AG04450 (cell line): ENCODE results near the gene MORN4. TPM values are rescaled to one million over a fixed set of nuclear protein-coding genes. Genes with fewer than 3 reads are reported as not detected.

Source experiments
- CTCF ChIA-PET: fragments of 300-600, 350-600 bp; formaldehyde crosslinking; extraction: SDS; loops from one replicate; lab custom pipeline; 2022; ENCODE audit warnings: antibody characterized with exemption, inconsistent platforms; lab: Charles Lee
- POLR2A ChIA-PET: fragments of 350-600 bp; formaldehyde crosslinking; extraction: SDS; loops from one replicate; lab custom pipeline; 2021; ENCODE audit warnings: antibody characterized with exemption, inconsistent platforms; lab: Yijun Ruan, JAX
- DNase-seq: peaks from one replicate; pipeline ENCODE4 v3.0.0-alpha.2; 2011; ENCODE audit warnings: low read depth, low spot score
- H3K27ac ChIP-seq: one replicate; pipeline ENCODE4 v1.5.1; 2012; ENCODE audit warnings: low read depth, low read length, control low read depth
- H3K27me3 ChIP-seq: one replicate; pipeline ENCODE4 v1.6.0; 2012; ENCODE audit warnings: low read length; ENCODE audit not compliant: control insufficient read depth, insufficient read depth
- H3K4me3 ChIP-seq: 2 replicates; pipeline ENCODE4 v1.5.1; 2011; ENCODE audit warnings: mild to moderate bottlenecking, low read depth, low read length, control low read depth
- H3K9me3 ChIP-seq: 2 replicates; pipeline ENCODE4 v1.5.1; 2012; ENCODE audit warnings: low read length; ENCODE audit not compliant: control insufficient read depth, insufficient read depth
- CTCF ChIP-seq: IDR thresholded peaks from 2 replicates; pipeline ENCODE4 v1.5.1; 2011; ENCODE audit warnings: low read depth, low read length, control low read depth, inconsistent platforms
- polyA minus RNA-seq: library from RNA; depleted of rRNA, polyadenylated mRNA; stranded (reverse); fragments of >200 nt; gene quantifications from 2 replicates; pipeline ENCODE4 v1.2.3, GENCODE V29; 2011; rRNA and poly(A)+ RNA removed
- polyA plus RNA-seq: library from polyadenylated mRNA; depleted of rRNA; stranded (reverse); fragments of >200 nt; gene quantifications from 2 replicates; pipeline ENCODE4 v1.2.3, GENCODE V29; 2011; rRNA removed

MORN4 gene
- 14.4 and 16.0 TPM in 2 replicates for polyA plus RNA-seq
- 4.6 and 5.0 TPM in 2 replicates for polyA minus RNA-seq

- TF ChIP-seq CTCF = no peak
- Histone ChIP-seq H3K9me3 (peaks cover 3% of the 10 kb centered on the region; the same call in 1 of the 2 replicates), H3K27me3 (no peaks in the 10 kb centered on the region), H3K4me3 (peak within 1 kb of the TSS; percentile 91), H3K27ac (peak within 1 kb of the TSS; percentile 3)
- POLR2A ChIA-PET = no interaction called here
- CTCF ChIA-PET = no interaction called here
- peak; percentile 69 for DNase-seq
Observed at GRCh38 chr10:97632949-97633884, at the start of gene MORN4. Gene MORN4, minus strand, starts transcription at chr10:97633500. Its CDS starts 13,847 bp downstream, at chr10:97619653.

DNA sequence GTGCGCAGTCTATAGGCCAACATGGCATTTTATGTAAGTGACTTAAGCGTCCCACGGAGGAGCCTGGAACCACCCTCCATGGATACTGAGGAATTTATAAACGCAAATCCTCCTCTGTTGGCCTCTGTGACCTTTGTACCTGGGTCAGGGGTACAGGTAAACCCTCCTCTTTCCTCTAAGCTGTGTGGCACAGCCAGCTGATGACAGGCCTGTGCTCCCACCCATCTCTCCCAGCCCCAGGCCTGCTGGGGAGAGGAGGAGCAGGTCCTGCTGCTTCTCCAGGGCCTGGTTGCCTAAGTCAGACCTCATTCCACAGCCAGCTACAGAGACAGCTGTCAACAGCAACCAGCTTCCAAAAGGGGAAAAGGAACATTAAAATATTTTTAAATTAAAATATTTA, 48.7 kb upstream of the MORN4 start:
- Histone ChIP-seq H3K27me3 (no peaks in the 10 kb centered on the region), H3K9me3 (no peaks in the 10 kb centered on the region), H3K4me3 (no peak overlapping the region), H3K27ac (no peak overlapping the region)
- CTCF ChIA-PET = interaction anchor here (0.7 to 2.9 kb wide), 6 partner anchors 20 to 54 kb away, joined by 4 to 31 read pairs (median 12); partner anchors contain the start of gene MARVELD1
- DNase-seq = no peak
- POLR2A ChIA-PET = interaction anchor here (1.4 kb wide), 1 partner anchor 32 kb away, joined by 3 read pairs; no protein-coding TSS in a partner anchor
- no peak for TF ChIP-seq CTCF

DNA sequence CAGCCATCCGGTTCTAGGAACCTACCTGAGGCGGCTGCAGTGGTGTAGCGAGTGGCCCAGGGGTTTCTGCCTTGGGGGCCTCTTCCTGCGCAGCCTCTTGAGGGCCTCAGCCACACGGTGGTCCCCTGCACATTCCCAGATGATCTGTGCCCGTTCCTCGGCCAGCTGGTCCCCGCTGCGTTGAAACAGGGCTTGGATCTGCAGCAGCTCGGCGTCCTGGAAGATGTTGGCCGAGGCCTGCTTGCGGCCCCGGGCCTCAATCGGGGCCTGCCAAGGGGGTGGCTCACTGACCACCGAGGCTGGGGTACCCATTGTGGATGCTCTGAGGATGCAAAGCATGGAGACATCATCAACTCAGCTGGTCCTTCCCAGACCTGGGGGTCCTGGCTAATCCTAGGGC, 46.3 kb upstream of the MORN4 start:
- no peak for DNase-seq
- H3K9me3 ChIP-seq = no peaks in the 10 kb centered on the region
- TF ChIP-seq CTCF = no peak
- H3K4me3 ChIP-seq = no peak overlapping the region
- no peaks in the 10 kb centered on the region for H3K27me3 ChIP-seq
- ChIA-PET CTCF (interaction anchor here (0.6 to 6.6 kb wide), 3 partner anchors 22 to 84 kb away, joined by 6 to 109 read pairs (median 53); partner anchors contain the start of gene ZFYVE27), POLR2A (interaction anchor here (0.7 kb wide), 1 partner anchor 35 kb away, joined by 3 read pairs; no protein-coding TSS in a partner anchor)
- no peak overlapping the region for H3K27ac ChIP-seq

- Histone ChIP-seq H3K27me3 (no peaks in the 10 kb centered on the region), H3K4me3 (no peak overlapping the region), H3K27ac (peak overlapping the region; percentile 21), H3K9me3 (no peaks in the 10 kb centered on the region)
- ChIA-PET CTCF (interaction anchor here (0.6 to 6.6 kb wide), 25 partner anchors 9 to 268 kb away, joined by 3 to 109 read pairs (median 5); partner anchors contain the start of genes ANKRD2, AVPI1, MARVELD1 and ZFYVE27), POLR2A (interaction anchor here (0.6 to 2.1 kb wide), 2 partner anchors 10 to 37 kb away, joined by 5 to 8 read pairs; partner anchors contain the start of gene AVPI1)
- peak; percentile 87 for TF ChIP-seq CTCF
- DNase-seq = no peak
Observed at GRCh38 chr10:97676770-97677581, 43.7 kb upstream of the MORN4 start.
